PC-3 (cell line): ENCODE data around the gene DBR1. TPM values are rescaled to one million over a fixed set of nuclear protein-coding genes. Genes with fewer than 3 reads are reported as not detected.

ENCODE experiments used
- ATAC-seq: fragments of 200-7000 bp; cut with Tn5 transposase; 2 replicates; pipeline ENCODE4 v1.9.1; 2020; ENCODE audit warnings: mild to moderate bottlenecking, moderate library complexity
- BruUV-seq: library from RNA; stranded (reverse); fragments of 400-500 nt; replicated peaks from 2 replicates; lab custom pipeline; 2021; lab: Mats Ljungman, UMichigan
- CTCF ChIA-PET: fragments of 300-600 bp; sonication (Branson Sonifier 250); formaldehyde crosslinking; loops from one replicate; lab custom pipeline; 2022; ENCODE audit warnings: antibody characterized with exemption; lab: Charles Lee
- POLR2A ChIA-PET: fragments of 300-600 bp; sonication (Branson Sonifier 250); formaldehyde crosslinking; loops from one replicate; lab custom pipeline; 2022; ENCODE audit warnings: antibody characterized with exemption; ENCODE audit not compliant: unreplicated experiment; lab: Charles Lee
- DNase-seq: peaks from one replicate; pipeline ENCODE4 v3.0.0-alpha.2; 2015
- H2AFZ ChIP-seq: fragments of 300-600 bp; sonication (generic); 2 replicates; pipeline ENCODE4 v1.6.0; 2016; ENCODE audit warnings: antibody characterized with exemption, low read length
- H3F3A ChIP-seq: fragments of 300-600 bp; sonication (generic); one replicate; pipeline ENCODE4 v1.6.0; 2017; ENCODE audit warnings: antibody characterized with exemption, low read length, control low read depth, mild to moderate bottlenecking; ENCODE audit not compliant: unreplicated experiment
- H3K27ac ChIP-seq: fragments of 300-600 bp; sonication (generic); 2 replicates; pipeline ENCODE4 v1.5.1; 2016; ENCODE audit warnings: mild to moderate bottlenecking, low read length
- H3K27me3 ChIP-seq: fragments of 300-600 bp; sonication (generic); 2 replicates; pipeline ENCODE4 v1.6.1; 2016; ENCODE audit warnings: low read length, mixed read lengths
- H3K36me3 ChIP-seq: fragments of 300-600 bp; sonication (generic); 2 replicates; pipeline ENCODE4 v1.6.1; 2016; ENCODE audit warnings: low read depth, mixed run types, low read length, mixed read lengths
- H3K4me1 ChIP-seq: fragments of 300-600 bp; sonication (generic); 2 replicates; pipeline ENCODE4 v1.5.1; 2016; ENCODE audit warnings: low read length; ENCODE audit not compliant: insufficient read depth
- H3K4me2 ChIP-seq: fragments of 300-600 bp; sonication (generic); 2 replicates; pipeline ENCODE4 v1.6.0; 2016; ENCODE audit warnings: low read length
- H3K4me3 ChIP-seq: fragments of 300-600 bp; sonication (generic); 2 replicates; pipeline ENCODE4 v1.5.1; 2016; ENCODE audit warnings: mild to moderate bottlenecking, low read length, mixed read lengths
- H3K79me2 ChIP-seq: fragments of 300-600 bp; sonication (generic); 2 replicates; pipeline ENCODE4 v1.6.1; 2017; ENCODE audit warnings: low read length, mixed read lengths
- H3K9ac ChIP-seq: fragments of 300-600 bp; sonication (generic); 2 replicates; pipeline ENCODE4 v1.6.0; 2016; ENCODE audit warnings: mild to moderate bottlenecking, low read length
- H3K9me2 ChIP-seq: fragments of 300-600 bp; sonication (generic); replicated peaks from 2 replicates; pipeline ENCODE4 v1.6.1; 2016; ENCODE audit warnings: mixed run types, low read length, mixed read lengths
- H3K9me3 ChIP-seq: fragments of 300-600 bp; sonication (generic); 2 replicates; pipeline ENCODE4 v1.6.1; 2016; ENCODE audit warnings: low read length, mixed read lengths
- H4K20me1 ChIP-seq: fragments of 300-600 bp; sonication (generic); 2 replicates; pipeline ENCODE4 v1.6.1; 2016; ENCODE audit warnings: low read length, mixed read lengths
- EZH2 ChIP-seq: fragments of 300-600 bp; sonication (generic); IDR thresholded peaks from one replicate; pipeline ENCODE4 v1.6.1; 2017; ENCODE audit warnings: antibody characterized with exemption, mild to moderate bottlenecking, low read length; ENCODE audit not compliant: unreplicated experiment
- EZH2phosphoT487 ChIP-seq: fragments of 300-600 bp; sonication (generic); IDR thresholded peaks from 2 replicates; pipeline ENCODE4 v1.6.1; 2018; ENCODE audit warnings: mild to moderate bottlenecking, antibody characterized with exemption, low read length, borderline replicate concordance
- intact Hi-C: fragments of 100-400 bp; cut with micrococcal nuclease; formaldehyde crosslinking; loops from 2 replicates; pipeline ENCODE4 v1.9.0; 2023
- total RNA-seq: library from RNA; depleted of rRNA; stranded (reverse); fragments of >200 nt; gene quantifications from 2 replicates; pipeline ENCODE4 v1.2.3, GENCODE V29; 2014
- TF ChIP-seq, protein P1 (sequence below): fragments of 300-600 bp; sonication (generic); conservative IDR thresholded peaks from 2 replicates; pipeline ENCODE4 v1.5.1; 2017; ENCODE audit warnings: antibody characterized with exemption, low read depth, mild to moderate bottlenecking, low read length

The DBR1 gene
- total RNA-seq, 1 experiment from 2014 or later: 14.0 TPM

DNA sequence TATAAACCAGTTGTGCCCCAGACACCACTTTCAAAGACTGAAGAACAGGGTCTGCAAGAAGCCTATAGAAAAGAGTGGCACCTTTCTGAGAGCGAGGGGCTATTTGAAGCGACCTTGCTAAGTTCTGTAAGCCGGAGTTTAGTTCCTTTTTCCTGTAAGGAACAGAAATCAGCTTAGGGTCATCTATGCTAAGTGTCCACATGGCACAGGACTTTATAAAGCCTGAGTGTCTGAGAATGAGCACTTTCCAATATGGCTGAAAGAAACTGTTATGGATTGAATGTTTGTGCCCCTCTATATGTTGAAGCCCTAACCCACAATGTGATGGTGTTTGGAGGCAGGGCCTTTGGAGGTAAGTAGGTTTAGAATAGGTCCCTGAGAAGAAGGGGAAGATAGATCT is 38.5 kb downstream of the DBR1 start:
- no peaks in the 10 kb centered on the region for H3K9me3 ChIP-seq
- H3K4me1 ChIP-seq: no peaks in the 10 kb centered on the region
- no peaks in the 10 kb centered on the region for H3F3A ChIP-seq
- H4K20me1 ChIP-seq: no peaks in the 10 kb centered on the region
- no peak for DNase-seq
- no peak for ATAC-seq
- no peaks in the 10 kb centered on the region for H3K27me3 ChIP-seq
- H3K9ac ChIP-seq: no peak overlapping the region
- H2AFZ ChIP-seq: no peak overlapping the region
- CTCF ChIA-PET: no interaction called here
- no TSS peak for BruUV-seq
- POLR2A ChIA-PET: no interaction called here
- no peak overlapping the region for H3K27ac ChIP-seq
- no peaks in the 10 kb centered on the region for H3K9me2 ChIP-seq
- no peak for TF ChIP-seq EZH2
- no peak for TF ChIP-seq EZH2phosphoT487
- TF ChIP-seq, protein P1, sequence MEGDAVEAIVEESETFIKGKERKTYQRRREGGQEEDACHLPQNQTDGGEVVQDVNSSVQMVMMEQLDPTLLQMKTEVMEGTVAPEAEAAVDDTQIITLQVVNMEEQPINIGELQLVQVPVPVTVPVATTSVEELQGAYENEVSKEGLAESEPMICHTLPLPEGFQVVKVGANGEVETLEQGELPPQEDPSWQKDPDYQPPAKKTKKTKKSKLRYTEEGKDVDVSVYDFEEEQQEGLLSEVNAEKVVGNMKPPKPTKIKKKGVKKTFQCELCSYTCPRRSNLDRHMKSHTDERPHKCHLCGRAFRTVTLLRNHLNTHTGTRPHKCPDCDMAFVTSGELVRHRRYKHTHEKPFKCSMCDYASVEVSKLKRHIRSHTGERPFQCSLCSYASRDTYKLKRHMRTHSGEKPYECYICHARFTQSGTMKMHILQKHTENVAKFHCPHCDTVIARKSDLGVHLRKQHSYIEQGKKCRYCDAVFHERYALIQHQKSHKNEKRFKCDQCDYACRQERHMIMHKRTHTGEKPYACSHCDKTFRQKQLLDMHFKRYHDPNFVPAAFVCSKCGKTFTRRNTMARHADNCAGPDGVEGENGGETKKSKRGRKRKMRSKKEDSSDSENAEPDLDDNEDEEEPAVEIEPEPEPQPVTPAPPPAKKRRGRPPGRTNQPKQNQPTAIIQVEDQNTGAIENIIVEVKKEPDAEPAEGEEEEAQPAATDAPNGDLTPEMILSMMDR: no peak
- no peak overlapping the region for H3K4me3 ChIP-seq
- no peak overlapping the region for H3K4me2 ChIP-seq
- intact Hi-C loops: no loop called here
- H3K36me3 ChIP-seq: no peaks in the 10 kb centered on the region
- H3K79me2 ChIP-seq: no peaks in the 10 kb centered on the region

DNA sequence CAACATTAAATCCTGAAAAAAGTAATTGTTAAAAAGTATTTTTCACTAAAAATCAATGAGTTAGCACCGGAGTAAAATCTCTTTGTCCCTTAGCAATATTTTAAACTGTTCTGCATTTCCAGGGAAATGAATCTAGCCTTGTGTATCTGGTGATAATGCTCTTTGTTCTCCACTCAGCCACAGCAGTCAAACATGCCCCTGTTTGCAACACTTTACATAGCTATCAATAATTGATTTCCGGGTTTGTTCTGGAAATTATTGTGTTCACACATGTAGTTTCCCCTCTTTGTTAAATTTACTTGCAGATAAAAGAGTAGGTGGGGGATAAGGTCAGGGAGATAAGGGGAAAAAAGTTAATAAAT is 38.9 kb downstream of the DBR1 start:
- CTCF ChIA-PET: no interaction called here
- no peak for ATAC-seq
- no peaks in the 10 kb centered on the region for H3F3A ChIP-seq
- no TSS peak for BruUV-seq
- POLR2A ChIA-PET: no interaction called here
- no peaks in the 10 kb centered on the region for H3K4me1 ChIP-seq
- H3K9me2 ChIP-seq: no peaks in the 10 kb centered on the region
- H3K9ac ChIP-seq: no peak overlapping the region
- H3K79me2 ChIP-seq: no peaks in the 10 kb centered on the region
- no peak overlapping the region for H3K4me2 ChIP-seq
- TF ChIP-seq, protein P1: no peak
- TF ChIP-seq EZH2phosphoT487 (no peak), EZH2 (no peak)
- H3K36me3 ChIP-seq: no peaks in the 10 kb centered on the region
- H3K27me3 ChIP-seq: no peaks in the 10 kb centered on the region
- no peak overlapping the region for H2AFZ ChIP-seq
- no peak for DNase-seq
- no peak overlapping the region for H3K27ac ChIP-seq
- H3K9me3 ChIP-seq: no peaks in the 10 kb centered on the region
- no peaks in the 10 kb centered on the region for H4K20me1 ChIP-seq
- H3K4me3 ChIP-seq: no peak overlapping the region
- intact Hi-C loops: no loop called here

DNA sequence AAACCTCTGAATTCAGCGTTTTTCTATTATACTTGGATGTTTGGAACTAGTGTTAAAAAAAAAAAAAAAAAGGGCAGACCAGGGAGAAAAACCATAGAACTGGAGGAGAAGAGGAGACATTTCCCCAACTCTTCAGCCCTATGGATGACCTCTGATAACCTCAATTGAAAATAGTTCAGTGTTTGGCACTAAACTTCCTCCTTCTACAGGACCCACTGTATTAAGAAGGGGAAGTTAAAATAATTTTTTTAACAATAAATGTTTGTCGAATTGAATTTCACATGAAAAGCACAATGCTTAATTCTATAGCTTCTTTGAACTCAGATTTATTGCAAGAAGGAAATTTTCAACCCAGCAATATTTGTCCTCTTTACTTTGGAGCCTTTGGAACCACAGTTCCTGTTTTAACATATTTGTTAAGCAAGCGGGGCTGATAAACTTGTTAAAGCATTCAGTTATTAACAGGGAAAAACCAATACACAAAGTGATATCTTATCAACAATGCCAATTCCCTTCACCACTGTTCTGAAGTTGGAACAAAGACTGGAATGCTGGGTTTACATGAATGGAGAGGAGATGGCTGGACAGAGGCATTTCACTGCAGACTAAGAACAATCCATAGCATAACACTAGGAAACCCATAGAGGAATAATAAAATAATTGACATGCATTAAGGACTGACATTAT is 39.4 kb downstream of the DBR1 start:
- Histone ChIP-seq H3K4me2 (no peak overlapping the region), H3K4me3 (no peak overlapping the region), H3K79me2 (no peaks in the 10 kb centered on the region), H3K9ac (no peak overlapping the region), H3K9me2 (no peaks in the 10 kb centered on the region), H3K9me3 (no peaks in the 10 kb centered on the region), H4K20me1 (no peaks in the 10 kb centered on the region), H2AFZ (no peak overlapping the region), H3K36me3 (no peaks in the 10 kb centered on the region), H3K27ac (no peak overlapping the region), H3K27me3 (no peaks in the 10 kb centered on the region), H3K4me1 (no peaks in the 10 kb centered on the region), H3F3A (no peaks in the 10 kb centered on the region)
- BruUV-seq: no TSS peak
- ATAC-seq (no peak), DNase-seq (no peak)
- intact Hi-C loops: no loop called here
- POLR2A ChIA-PET: no interaction called here
- CTCF ChIA-PET: no interaction called here
- TF ChIP-seq EZH2phosphoT487 (no peak), EZH2 (no peak)
- TF ChIP-seq, protein P1: no peak
